ENCODE results near the gene APLNR.
"Not testable (repeated sequence)": the region's sequence is repeated elsewhere in the genome, so short reads cannot be mapped to it uniquely, and the experiment has no call there.

The APLNR gene

DNA sequence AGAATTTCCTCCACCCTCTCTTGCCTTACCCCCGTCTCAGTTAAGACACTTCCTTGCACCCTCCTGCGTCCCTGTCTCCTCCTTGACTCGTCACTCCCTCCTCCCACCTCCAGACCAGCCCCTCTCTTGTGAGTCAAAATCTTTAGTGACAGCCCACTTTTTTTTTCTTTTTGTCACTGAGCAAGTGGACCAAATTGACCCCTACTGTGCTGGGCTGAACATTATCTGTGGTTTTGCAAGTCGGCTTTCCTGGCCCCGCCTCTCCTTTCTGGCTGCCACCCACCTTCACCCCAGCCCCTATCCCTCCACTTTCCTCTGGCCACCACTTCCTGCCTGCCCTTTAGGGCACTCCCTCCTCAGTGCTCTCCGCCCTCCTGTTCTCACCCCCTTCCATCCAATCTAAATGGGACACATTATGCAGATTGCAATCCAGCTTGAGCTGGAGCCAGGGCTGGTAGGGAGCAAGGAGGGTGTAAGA lies at the start of gene APLNR:
TSS of gene APLNR (minus strand) at position 47 of the 478 bp plus-strand sequence. CDS start 246 bp downstream, outside the sequence.
- no peak for DNase-seq (ENCODE audit: low spot score)

DNA sequence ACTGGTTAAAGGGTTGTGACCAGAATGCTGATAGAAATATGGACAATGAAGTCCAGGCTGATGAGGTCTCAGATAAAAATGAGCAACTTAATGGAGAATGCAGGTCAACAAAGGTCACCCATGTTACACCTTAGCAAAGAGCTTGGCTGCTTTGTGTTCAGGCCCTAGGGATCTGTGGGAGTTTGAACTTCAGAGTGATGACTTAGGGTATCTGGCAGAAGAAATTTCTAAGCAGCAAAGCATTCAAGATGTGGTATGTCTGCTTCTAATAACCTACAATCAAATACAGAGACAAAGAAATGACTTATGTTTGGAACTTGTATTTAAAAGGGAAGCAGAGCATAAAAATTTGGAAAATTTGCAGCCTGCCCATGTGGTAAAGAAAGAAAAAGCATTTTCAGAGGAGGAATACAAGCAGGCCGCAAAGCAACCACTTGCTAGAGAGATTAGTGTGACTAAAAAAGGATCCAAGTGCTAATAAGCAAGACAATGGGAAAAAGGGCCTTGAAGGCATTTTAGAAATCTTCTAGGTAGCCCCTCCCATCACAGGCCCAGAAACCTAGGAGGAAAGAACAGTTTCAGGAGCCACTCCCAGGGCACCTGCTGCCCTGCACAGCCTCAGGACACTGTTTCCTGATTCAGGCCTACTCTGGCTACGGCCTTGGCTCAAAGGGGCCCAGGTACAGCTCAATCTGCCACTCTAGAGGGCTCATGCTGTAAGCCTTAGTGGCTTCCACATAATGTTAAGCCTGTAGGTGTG lies 46.4 kb upstream of the APLNR start:
- no peak for DNase-seq (ENCODE audit: low spot score)

DNA sequence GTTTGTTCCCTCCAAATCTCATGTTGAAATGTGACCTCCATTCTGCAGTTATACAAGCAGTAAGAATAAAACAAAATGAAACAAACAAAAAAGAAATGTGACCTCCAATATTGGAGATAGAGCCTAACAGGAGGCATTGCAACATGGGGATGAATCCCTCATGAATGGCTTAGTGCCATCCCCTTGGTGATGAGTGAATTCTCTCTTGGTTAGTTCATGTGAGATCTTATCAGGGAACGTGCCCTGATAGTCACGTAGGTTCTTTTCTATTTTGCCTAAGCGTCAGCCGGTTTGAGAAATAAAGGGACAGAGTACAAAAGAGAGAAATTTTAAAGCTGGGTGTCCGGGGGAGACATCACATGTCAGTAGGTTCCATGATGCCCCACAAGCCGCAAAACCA lies 44.5 kb upstream of the APLNR start:
- DNase-seq (ENCODE audit: low spot score) = not testable (repeated sequence)

DNA sequence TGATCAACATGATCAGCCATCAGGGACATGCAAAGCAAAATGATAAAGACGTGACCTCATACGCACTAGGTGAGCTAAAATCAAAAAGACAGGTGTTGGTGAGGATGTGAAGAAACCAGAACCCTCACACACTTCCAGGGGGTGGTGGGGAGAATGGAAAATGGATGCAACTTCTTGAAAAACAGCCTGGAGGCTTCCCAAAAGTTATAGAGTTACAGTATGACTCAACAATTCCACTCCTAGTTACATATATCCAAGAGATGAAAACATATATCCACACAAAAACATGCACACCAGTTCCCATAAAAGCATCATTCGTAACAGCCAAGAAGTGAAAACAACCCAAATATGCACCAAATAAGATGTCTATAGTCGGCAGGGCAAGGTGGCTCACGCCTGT lies 42.1 kb upstream of the APLNR start:
- DNase-seq (ENCODE audit: low spot score) = no peak

DNA sequence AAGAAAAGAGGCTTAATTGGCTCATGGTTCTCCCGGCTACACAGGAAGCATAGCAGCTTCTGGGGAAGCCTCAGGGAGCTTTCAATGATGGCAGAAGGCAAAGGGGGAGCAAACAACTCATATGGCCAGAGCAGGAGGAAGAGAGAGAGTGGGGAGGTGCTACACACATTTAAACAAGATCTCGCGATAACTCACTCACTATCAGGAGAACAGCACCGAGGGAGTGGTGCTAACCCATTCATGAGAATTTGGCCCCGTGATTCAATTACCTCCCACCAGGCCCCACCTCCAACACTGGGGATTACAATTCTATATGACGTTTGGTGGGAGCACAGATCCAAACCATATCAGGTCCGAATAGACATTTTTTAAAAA lies 41.7 kb upstream of the APLNR start:
- DNase-seq (ENCODE audit: low spot score) = no peak

DNA sequence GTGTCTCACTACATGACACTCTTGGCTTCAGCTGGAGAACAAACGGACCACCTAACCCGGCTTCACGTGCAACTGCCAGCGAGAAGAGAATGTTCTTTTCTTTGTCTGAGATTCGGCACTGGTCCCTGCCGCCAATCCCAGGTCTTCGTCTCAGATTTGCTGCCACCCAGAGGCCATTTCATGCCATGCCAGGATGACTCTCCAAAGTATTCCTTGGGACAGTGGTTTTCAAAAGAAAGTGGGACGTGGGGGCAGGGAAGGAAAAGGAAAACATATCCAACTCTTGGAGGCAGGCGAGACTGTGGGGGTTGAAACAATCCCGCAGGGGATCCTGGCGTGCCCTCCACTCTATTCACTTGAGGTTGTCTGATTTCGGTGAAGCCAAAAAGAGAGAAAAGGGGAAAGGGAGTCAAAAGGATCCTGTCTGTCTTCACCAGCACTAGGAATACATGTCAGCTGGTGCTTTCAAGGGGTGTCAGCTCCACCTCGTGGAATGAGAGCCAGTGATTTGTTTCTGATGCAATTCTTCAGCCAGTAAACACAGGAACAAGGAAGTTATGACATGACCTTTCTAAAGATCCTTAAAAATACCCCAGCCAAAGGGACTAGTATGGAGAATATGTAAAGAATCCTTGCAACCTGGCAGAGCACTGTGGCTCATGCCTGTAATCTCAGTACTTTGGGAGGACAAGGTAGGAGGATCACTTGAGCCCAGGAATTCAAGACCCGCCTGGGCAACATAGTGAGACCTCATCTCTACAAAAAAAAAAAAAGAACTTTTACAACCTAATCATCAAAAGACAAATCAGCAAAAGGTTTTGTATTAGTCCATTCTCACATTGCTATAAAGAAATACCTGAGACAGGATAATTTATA lies 41.0 kb upstream of the APLNR start:
- DNase-seq (ENCODE audit: low spot score) = peak; percentile 44

DNA sequence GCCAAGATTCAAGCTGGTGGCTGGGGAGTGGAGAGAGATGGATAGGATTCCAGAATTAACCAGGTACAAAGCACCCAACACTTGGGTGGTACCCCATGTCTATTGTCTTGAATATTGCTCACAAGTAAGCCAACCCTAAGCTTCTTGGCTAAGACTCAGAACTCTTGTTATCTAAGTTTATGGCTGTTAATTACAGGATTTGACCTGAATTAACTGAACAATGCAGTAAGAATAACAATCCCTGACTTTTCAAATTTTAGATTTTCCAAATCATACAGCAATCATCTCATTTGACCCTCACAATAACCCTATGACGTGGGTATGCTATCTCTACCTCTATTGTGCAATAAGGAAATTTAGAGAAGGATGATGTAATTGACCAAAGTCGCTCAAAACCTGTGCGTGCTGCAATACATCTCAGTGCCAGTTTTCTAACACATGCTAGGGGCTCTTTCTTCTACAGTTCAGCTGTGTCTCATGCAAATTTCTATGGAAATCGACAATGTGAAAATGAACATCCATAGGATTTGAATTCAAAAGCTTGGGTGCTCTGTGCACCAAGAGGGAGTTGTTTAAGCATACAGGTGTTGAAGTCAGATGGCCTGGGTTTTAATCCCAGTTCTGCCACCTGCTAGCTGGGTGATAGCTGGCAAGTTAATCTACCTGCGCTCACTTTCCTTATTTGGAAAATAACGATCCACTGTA lies 40.1 kb upstream of the APLNR start:
- no peak for DNase-seq (ENCODE audit: low spot score)

DNA sequence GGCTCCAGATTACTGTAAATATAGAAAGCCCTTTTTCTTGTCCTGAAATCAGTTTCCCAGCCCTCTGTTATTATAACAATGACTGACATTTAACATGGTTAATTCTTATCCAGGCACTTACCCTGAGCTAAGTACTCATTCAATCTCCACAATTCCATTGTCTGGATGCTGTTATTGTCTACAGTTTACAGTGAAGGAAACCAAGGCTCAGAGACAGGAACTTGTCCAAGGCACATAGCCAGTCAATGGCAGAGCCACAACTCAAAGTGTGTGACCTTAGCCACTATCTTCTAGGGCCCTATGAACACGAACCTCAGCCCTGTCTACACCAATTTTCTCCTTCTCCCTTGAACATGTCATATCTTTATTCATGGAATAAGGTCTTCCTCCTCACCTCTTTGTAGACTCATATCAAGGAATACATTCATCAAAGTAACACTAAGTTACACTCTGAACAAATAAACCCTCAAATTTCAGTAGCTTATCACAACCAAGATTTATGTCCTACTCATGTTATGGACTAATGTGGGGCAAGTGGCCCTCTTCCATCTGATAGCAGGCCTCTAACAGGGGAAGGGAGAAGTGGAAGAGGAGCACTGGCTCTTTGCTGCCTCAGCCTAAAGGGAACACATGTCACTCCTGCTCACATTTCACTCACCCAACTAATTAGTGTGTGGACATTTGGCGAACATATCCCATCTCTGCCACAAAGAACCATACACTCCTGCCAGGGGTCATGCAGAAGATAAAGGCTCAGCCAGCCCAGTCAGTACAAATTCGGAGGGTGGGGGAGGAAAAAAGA lies 39.3 kb upstream of the APLNR start:
- DNase-seq (ENCODE audit: low spot score) = no peak

DNA sequence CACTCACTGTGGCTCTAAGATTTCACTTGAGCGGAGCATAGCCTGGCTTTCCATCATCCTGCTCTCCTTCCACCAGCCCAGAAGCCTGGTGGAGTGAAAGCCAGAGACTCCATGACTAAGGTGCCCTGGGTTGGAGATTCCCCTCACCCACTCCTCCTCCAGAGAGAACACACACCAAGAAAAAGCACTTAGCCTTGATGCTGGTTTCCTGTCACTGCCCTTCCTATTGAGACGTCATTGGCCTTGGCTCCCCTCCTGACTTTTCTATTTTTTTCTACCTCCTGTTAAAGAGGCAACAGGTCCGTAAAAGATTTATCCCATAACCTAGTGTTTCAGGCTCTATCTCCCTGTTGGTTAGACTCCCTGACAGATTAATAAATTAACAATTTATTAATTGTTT lies 38.5 kb upstream of the APLNR start:
- no peak for DNase-seq (ENCODE audit: low spot score)

DNA sequence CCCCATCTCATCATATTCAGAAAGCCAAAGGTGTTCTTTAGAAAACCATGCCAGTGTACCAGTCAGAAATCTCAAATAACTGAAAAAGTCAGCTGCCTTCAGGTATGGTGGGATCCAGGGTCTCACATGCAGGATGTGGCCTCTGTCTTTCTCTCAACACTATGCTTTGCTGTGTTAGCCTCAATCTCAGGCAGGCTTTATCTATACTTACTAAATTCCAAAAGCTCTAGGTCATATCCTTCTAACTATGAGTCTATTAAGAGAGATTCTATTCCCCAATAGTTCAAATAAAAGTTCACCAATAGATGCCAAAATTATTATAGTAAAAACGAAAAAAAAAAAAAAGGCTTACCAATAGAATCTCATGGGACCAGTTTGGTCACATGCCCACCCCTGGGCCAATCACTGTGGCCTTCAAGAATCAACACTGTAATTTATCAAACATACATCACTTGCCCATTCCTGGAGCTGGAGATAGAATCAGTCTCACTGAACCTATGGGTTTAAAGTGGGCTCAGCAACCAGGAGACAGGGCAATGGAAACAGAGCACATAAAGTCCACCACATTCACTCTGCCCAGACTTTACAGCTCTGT lies 38.0 kb upstream of the APLNR start:
- DNase-seq (ENCODE audit: low spot score) = no peak

DNA sequence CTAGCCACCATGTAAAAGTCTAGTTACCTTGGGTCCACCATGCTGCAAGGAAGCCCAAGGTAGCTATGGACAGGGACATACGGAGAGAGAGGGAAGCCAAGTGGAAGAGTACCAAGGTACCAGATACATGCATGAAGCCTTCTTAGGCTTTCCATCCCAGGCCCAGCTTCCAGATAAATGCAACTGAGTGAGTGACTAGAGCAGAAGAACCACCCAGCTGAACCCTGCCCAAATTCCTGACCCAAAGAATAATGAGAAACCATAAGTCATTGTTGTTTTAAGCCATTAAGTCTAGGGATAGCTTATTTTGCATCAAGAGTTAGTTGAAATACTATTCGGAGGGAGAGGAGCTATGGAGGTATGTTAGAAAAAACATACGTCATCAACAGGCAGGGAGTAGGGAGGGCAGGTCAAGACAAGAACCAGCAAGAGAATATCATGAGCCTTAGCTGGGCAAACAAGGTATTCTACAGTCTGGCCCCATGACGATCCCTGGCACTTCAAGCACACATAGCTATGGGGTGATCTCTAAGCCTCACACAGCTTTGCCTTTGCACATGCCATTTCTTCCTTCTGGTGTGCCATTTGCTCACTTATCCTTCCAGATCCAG lies 36.5 kb upstream of the APLNR start:
- no peak for DNase-seq (ENCODE audit: low spot score)

DNA sequence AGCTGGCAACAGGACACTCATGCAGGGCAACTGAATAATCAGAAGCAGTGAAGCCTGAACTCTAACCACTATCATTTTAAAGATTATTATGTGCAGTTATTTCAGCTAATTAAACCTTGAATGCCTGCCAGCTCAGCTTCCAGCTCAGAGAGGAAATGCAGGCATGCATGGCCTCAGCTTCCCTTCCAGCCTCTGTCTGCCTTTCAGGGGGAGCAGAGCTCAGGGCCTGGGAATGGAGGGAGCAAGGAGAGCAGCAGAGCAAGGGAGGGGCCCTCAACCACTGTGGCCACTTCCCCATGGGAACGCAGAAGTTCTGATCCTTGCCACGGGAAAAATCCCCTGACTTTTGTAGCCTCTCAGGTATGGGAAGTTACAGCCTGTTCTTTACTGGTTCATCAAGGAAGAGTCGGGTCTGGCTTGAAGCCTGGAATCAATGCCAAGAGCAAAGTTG lies 32.5 kb upstream of the APLNR start:
- DNase-seq (ENCODE audit: low spot score) = no peak

DNA sequence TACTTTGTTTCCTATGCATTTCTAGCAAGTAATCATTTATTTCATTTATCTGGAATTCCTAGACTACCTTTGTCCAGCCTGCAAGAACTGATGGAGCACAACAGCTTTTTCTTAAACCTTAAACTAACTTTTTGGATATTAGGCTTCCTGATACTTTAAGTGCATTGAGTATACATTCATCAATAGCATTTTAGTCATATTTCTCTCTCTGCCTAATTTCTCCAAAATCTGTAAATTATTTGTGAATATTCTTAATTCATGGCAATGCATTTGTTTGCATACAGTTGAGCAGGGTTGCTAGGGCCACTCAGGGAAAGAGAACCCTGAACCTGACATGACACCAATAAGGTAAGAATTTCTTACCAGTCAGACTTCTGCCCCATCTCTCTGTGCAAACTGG lies 29.1 kb upstream of the APLNR start:
- DNase-seq (ENCODE audit: low spot score) = no peak

DNA sequence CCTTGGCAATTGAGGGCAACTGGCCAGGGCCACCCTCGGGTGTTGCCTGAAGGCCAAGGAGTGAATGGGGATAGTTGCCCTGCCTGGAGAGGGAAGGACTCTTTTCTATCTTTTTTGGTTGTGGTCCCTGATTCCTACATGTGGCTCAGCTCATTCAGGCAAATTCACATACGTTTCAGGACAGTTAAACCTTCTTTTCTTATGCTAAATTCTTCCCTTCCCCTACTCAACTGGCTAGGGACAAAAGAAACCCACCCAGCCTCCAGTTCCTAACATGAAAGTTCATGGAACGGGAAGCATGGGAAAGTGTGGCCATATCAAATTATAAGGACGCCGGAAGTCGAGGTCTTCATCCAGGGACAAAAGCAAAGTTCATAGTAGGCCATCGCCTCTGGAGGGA lies 26.3 kb upstream of the APLNR start:
- DNase-seq (ENCODE audit: low spot score) = no peak

DNA sequence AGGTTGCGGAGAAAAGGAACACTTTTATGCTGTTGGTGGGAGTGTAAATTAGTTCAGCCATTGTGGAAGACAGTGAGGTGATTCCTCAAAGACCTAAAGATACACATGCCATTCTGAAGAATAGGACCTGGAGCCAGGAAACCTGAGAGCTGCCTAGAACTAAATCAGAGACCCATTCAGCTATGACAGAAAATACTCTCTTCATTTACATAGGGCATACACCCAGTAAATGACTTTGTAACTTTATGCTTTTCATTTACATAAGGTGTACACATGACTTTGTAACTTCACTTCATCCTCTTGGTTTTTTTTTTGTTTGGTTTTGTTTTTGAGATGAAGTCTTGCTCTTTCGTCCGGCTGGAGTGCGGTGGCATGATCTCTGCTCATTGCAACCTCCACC lies 25.1 kb upstream of the APLNR start:
- DNase-seq (ENCODE audit: low spot score) = no peak

DNA sequence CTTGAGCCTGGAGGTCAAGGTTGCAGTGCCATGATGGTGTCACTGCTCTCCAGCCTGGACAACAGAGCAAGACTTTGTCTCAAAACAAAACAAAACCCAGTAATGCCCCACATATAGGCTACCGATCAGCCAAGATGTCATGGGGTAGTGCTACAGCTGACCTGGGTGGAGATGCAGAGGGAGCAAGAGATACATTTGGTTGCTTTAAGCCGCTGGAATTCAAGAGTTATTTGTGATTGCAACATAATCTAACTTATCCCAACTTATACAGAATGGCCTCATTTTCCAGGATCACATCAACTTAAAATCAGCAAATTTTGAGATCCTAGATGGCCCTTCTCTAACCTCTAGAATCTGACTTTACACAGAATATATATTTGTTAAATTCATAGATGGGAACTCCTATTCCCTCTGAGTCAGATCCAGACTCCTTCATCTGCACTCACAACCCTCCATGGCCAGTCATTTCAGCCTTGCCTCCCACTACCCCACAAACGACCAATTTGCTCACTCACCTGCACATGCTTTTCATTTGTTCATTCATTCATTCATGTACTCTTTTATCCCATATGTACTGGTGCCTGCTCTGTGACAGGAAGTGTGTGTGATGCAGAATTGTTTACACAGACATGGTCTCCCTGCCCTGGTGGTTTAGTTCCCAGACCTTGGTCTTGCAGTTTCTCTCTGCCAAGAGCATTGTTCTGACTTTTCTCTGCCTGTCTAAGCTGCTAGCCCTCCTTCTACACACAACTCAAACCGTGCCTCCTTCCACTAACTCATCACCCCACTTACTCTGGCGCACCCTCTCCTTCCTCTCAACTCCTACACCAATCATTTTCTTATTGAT lies 24.1 kb upstream of the APLNR start:
- no peak for DNase-seq (ENCODE audit: low spot score)

DNA sequence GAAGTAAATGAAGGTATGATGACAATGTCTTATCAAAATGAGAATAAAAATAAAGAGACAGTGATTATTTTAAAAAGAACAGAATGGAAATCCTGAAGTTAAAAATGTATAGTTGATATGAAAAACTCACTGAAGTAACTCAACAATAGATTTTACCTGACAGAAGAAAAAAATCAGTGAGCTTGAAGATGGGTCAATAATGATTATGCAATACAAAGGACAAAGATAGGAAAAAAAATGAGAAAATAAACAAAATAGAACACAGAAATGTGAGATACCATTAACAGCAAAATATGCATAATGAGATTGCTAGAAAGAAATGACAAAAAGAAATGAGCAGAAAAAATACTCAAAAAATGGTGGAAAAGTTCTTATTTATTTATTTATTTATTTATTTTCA lies 19.1 kb upstream of the APLNR start:
- no peak for DNase-seq (ENCODE audit: low spot score)

DNA sequence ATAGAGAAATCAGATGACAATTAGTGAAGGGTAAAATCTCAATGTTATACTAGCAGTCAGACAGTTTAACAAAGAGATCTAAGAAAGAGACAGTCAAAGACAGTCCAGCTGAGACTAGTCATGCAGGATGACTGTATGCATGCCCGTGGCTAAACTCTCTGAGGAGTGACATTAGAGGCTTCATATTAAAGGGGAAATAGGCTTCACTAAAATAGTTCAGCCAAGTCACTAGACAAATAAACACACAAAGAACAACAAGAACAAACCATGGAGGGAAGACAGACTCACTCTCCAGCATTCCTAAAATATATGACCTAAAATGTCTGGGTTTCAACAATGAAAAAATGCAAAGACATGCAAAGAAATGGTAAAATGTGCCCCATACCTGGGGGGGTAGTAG lies 18.6 kb upstream of the APLNR start:
- DNase-seq (ENCODE audit: low spot score) = no peak

DNA sequence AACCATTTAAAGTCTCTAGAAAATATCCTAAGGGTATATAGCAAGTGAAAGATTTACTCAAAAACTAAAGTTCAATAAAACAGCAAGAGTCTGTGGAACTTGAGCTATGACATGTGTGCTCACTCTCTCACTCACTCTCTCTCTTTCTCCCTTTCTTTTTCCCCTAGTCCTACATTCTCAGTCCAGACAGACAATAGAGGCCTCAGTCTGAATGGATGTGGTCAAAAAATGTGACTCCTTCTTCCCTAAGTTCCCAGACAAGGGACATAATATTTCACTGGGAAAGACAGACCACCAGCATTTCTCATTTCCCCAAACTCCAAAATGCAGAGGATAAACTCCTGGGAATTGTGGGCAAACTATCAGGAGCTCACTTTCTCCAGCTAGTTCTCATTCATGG lies 17.6 kb upstream of the APLNR start:
- no peak for DNase-seq (ENCODE audit: low spot score)

DNA sequence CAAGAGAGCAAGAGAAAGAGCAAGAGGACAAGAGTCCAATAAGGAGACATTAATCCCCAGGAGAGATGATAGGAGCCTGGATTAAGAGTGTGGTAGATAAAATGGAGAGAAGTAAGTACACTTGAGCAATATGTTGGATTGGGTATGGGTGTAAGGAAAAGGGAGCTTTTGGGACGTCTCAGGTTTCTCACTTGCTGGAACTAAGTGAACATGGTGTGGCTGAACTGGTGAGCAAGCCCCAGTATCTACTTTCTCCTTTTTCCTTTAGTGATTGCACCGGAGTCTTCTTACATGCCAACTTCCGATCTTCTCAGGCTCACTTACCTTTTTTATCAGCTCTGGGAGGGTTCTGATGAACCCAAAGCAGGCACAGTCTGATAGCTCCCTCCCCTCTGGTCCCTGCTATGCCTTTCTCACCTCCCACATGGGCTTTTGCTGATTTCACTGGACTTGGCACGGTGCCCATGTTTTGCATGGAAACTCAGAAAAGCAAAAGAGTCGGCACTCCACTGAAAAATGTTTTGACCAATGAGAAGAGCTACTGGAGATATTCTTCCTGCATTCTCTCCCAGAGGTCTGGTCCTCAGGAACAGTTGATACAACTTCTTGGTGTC lies 14.5 kb upstream of the APLNR start:
- no peak for DNase-seq (ENCODE audit: low spot score)
